SH-SY5Y (cell line): ENCODE data around the gene BRSK2.

Experiments
- GATA2 ChIP-seq: IDR thresholded peaks from 2 replicates; pipeline ENCODE4 v1.6.1; 2011; ENCODE audit warnings: mild to moderate bottlenecking, low read depth, low read length
- GATA3 ChIP-seq: IDR thresholded peaks from 2 replicates; pipeline ENCODE4 v1.6.1; 2011; ENCODE audit warnings: low read depth, mild to moderate bottlenecking, low read length, moderate library complexity

- TF ChIP-seq GATA2 = no peak
- no peak for TF ChIP-seq GATA3
Observed at GRCh38 chr11:1472180-1473005, 82.7 kb downstream of the BRSK2 start.
